NCI-H1105 treated with DMSO at 0.1 percent for 48 hours (cell line): ENCODE results near the gene ERC2.
"Not testable (repeated sequence)": the region's sequence is repeated elsewhere in the genome, so short reads cannot be mapped to it uniquely, and the experiment has no call there.

ENCODE experiments used
- DNase-seq: peaks from one replicate; lab custom pipeline; 2025; lab: John Stamatoyannopoulos, UW

The ERC2 gene

DNA sequence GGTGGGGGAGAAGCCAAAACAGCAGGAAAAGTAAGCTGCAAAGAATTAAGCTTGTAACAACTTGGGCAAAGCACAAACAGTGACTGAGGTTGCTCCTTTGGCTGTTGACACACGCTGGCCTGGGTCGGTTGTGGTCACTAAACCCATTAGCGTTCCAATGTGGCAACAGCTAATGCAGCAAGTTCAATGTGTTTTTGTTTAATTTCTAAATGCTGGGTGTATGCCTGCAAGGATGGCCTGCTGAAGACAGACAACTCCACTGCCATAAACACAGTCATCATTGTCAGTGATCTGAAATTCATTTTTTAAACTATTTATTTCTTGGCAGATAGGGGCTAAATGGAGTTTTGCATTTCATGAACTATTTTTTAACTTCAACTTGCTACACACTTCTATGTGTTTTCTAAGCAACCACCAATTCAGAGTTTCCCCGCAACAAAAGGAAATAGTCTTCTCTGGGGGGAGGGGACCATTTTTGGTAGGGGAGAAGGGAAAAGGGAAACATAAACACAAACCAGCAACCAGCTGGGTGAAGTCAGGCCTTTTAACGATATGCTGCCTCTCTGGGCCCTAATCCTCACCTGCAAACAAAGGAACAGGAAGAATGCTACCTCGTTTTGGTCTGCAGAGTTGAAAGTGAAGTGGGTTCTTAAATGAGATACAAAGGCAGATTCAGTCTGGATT is 946.4 kb downstream of the ERC2 start:
- no peak for DNase-seq

DNA sequence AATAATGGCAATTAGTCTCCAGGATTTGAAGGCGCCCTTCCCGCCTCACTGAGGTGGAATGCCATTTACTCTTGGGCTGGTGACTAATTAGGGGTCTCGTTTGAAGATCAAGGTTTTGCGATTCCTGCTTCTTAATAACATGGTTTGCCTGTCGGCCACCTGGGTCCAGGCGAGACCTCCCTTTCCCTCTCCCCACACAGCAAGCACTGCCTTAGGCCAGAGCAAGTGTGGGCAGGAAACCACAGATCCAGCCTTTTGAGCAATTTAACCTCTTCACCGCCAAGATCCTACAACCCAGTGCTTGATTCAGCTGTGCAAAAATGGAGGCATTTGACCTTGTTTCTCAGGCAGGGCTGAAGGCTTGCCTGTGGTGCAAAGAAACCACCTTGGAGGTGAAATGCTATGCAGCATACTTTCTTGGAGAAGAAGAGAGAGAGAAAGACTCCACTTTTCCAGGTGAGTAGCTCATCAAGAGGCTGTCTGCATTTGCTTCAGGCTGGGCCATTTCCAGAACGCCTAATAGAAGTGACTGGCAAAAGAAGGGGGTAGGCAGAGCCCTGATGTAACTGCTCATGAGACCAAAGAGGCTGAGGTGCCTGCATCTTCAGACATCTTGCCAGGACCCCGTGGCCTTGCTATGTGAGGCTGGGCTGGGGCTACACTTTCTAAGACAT is 947.1 kb downstream of the ERC2 start:
- DNase-seq: no peak

- no peak for DNase-seq
Observed at GRCh38 chr3:55519019-55519418, 949.2 kb downstream of the ERC2 start.

GRCh38 chr3:55518451-55518850 is 949.8 kb downstream of the ERC2 start:
- no peak for DNase-seq

DNA sequence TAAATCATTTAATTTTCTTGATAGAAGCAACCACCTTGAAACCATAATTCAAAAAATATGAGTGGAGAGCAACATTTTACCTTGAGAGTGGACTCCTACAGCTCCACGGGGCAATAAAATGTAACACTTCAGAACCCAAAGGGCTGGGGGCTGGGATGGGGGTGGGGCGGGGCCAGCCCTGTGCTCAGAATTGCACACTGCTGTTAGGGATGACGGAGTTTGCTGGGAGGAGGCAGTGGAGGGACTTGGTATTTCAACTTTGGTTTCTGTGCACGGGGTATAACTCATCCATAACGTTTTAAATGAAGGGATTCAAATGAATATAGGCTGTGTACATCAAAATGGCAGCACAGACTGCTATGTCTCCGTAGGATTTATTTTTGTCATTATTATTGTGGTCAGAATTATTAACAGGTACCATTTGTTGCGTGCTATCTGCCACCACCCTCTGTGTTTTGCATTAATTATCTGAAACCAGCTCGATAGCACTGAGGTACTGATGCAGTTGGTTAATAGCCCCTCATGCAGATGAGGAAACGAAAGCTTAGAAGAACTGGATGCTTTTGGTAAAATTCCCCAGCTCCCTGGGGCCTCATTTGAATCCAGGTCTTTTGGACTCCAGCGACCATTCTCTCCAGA is 951.8 kb downstream of the ERC2 start:
- DNase-seq: no peak

DNA sequence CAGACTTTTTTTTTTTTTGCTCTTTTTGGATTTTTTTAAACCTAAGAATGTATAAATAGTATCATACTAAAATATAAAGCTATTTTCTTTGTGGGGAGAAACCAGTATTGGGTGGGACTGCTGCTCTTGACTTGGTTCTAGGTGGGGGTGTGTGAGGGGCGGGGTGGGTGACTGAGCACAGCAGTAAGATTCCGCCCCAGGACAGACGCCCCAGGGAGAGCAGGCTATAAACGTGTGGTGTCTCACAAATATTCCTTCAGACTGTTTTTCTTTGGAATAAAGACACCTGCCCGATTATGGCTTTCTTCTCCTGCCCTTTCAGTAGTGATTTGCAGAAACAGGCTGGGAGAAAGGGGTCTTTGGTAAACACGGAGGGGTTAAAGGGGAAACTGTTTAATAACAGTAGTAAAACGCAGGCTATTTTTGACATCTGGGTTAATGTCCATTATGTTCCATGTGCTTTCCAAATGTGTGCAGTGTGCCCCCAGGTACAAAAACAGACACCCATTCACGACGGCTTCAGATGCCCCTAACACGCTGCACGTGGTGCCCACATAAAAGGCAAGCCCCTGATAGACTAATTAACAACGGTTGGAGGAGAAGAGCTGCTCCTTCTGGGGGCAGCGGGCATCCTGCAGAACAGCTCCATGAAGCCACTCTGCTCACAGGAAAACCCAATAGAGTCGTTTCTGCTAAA is 952.6 kb downstream of the ERC2 start:
- no peak for DNase-seq

DNA sequence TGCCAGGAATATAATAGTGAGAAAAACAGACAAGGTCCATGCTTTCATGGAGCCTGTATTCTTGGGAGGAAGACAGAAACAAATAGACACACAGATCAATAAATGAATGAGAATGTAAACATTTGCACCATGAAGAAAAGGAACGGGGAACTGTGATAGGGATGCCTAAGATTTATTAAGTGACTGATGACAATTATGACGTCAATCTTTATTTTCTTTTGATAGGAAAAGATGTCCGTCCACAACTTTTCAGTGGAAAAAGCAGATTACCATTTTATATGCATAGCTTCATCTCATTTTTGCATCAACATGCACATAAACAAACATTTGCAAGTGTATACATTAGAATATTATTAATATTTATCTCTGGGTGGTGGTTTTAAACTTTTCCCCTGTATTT is 953.3 kb downstream of the ERC2 start:
- no peak for DNase-seq

- no peak for DNase-seq
Observed at GRCh38 chr3:55512571-55513343, 955.5 kb downstream of the ERC2 start.

- no peak for DNase-seq
Observed at GRCh38 chr3:55511895-55512570, 956.2 kb downstream of the ERC2 start.

DNA sequence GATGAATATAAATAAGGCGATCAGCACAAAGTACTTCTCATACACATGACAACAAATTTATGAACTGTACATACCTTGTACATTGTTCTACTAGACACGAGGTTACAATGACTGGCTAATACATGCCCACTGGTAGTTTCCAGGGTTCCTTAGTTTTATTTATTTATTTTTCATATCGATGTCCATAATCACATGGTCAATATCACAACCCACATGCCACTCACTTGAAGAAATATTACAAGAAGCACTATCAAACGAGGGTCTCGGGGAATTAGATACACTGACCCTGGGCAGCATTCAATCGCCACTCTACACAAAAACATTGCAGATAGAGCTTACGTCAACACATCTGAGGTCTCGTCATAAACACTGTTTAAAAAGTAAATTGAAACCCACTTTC is 959.9 kb downstream of the ERC2 start:
- DNase-seq: no peak

DNA sequence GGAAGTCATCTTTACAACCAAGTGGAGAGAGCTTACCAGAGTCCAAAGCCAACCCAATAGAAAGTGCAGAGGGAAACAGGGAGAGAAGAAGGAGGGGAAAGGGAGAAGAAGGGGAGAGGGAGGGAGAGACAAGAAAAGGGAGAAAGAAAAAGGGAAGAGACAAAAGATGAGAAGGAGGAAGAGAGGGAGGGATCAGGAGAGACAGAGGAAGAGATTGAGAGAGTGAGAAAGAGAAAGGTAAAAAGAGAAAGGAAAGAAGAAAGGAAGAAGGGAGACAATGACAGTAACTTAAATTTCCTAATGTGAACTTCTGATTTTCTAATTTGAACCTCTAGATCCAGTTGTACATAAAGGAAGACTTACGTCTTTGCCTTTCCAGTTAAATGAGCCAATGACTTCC is 960.5 kb downstream of the ERC2 start:
- no peak for DNase-seq

DNA sequence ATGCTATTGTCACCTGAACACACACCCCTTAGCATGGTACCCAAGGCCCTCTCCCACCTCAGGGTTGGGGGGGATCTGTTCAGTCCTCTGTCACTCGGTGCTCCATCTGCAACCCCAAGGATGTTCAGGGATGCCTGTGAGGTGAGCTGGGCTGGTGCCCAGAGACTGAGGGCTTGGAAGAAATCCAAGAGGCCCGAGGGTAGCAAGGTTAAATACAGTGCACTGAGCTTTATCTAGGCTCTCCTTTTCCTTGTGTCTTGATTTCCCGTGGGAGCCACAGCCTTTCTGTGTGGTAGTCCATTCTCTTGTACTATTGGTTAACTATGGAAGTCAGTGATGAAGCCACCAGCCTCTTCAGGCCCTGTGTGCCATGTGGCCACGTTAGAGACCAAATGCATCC is 962.5 kb downstream of the ERC2 start:
- no peak for DNase-seq

DNA sequence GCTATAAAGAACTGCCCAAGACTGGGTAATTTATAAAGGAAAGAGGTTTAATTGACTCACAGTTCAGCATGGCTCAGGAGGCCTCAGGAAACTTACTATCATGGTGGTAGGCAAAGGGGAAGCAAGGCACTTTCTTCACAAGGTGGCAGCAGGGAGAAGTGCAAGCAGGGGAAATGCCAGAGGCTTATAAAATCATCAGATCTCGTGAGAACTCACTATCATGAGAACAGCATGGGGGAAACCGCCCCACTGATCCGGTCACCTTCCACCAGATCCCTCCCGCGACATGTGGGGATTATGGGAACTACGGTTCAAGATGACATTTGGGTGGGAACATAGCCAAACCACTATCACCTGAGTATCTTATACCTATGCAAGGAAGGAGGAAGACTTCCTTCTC is 963.2 kb downstream of the ERC2 start:
- DNase-seq: not testable (repeated sequence)

GRCh38 chr3:55501905-55502304 is 966.4 kb downstream of the ERC2 start:
- DNase-seq: no peak

DNA sequence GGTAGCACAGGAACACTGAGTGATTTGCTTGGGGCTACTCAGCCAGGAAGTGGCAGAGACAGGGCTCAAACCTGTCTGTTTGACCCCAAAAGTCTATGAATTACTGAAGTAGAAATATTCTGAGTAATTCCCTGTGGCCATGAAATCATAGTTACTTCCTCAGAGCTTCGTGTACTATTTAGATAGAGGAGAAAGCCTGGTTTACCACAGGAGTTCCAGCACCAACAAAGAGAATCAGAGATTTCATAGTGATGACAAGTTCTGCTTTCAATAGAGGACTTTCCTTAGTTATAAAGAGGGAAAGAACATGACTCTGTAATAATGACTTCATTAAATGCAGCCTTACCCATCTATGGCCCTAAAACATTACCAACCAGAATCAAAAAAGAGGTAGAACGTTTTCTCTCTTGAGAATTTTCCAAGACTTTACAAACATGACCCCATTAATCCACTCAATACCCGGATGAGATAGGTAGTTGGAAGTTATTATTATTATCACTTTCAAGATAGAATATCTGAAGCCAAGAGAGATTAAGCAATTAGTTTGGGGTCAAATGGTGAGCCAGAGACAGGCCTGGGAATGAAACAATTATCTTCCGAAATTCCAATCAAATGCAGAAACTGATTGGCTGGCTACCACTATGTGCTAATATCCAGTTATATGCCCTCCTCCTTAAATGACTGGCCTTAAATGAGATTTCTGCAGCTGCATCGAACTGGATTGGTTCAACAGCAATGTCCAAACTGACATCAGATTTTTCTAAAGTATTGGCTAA is 967.5 kb downstream of the ERC2 start:
- no peak for DNase-seq

GRCh38 chr3:55498520-55498919 is 969.7 kb downstream of the ERC2 start:
- no peak for DNase-seq

DNA sequence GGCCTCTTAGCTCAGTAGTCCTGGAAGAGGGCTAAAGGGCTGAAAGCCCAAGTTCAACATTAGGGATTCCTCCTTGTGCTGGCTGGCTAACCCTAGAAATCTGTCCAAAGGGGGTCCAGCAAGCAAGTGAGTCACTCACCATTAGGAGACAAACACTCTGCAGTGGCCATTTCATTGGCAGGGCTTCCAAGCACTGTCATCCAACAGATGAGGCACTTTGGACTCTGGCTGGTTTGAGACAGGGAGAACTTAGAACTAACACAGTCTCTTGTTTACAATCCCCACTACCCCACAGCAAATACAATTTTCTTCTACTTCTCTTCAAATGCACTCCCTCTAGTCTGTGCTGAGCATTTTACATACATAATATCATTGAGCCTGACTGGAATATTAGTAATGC is 971.0 kb downstream of the ERC2 start:
- DNase-seq: no peak

DNA sequence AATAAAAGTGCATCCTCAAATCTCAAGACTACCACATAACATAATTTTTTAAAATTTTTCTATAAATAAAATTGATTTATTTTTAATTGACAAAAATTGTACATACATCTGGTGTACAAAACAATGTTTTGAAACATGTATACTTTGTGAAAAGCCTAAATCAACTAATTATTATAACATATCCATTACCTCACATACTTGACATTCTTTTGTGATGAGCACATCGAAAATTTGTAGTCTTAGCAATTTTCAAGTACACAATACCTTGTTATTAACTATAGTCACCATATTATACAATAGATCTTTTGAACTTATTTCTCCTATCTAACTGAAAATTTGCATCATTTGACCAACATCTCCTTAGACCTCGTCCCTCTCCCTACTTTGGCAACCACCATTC is 973.3 kb downstream of the ERC2 start:
- no peak for DNase-seq

- DNase-seq: no peak
Observed at GRCh38 chr3:55492976-55493375, 975.3 kb downstream of the ERC2 start.

DNA sequence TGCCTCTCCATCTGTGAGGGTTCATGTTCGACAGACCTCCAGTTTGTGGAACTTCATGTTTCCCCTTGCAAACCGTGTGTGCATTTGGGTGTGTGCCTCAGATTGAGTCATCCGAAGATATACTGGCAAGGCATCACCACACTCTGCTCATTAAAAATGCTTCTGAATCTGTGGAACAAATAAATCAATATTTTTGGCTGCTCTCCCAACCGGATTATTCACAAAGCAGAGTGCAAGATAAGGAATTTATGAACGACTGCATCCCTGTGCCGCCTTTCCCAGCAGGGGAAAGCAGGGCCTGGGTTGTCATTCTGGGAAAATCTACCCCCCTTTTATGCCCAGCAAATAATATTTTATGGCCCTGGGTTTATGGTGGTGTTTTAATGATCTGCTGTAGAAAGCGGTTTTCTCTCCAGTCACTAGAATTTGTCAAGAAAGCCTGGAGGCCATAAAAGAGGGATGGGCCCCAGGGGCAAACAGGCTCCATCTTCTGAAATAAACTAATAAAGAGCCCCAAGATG is 976.9 kb downstream of the ERC2 start:
- no peak for DNase-seq
